Measurements from ENCODE around the gene RIMS1.

RIMS1 gene

GRCh38 chr6:72031471-72031870 is 145.1 kb downstream of the RIMS1 start:
- no peak overlapping the region for H3K27ac ChIP-seq
- TF ChIP-seq CTCF (conservative IDR thresholded peaks at IDR 0.05) = no peak

GRCh38 chr6:72032086-72032485 is 145.7 kb downstream of the RIMS1 start:
- no peak for TF ChIP-seq CTCF (conservative IDR thresholded peaks at IDR 0.05)
- H3K27ac ChIP-seq = no peak overlapping the region

- no peak overlapping the region for H3K27ac ChIP-seq
- no peak for TF ChIP-seq CTCF (conservative IDR thresholded peaks at IDR 0.05)
Observed at GRCh38 chr6:72035486-72035885, 149.1 kb downstream of the RIMS1 start.

- H3K27ac ChIP-seq = no peak overlapping the region
- TF ChIP-seq CTCF (conservative IDR thresholded peaks at IDR 0.05) = no peak
Observed at GRCh38 chr6:72035966-72036365, 149.6 kb downstream of the RIMS1 start.

GRCh38 chr6:72037006-72037405 is 150.7 kb downstream of the RIMS1 start:
- no peak for TF ChIP-seq CTCF (conservative IDR thresholded peaks at IDR 0.05)
- no peak overlapping the region for H3K27ac ChIP-seq

GRCh38 chr6:72040111-72040510 is 153.8 kb downstream of the RIMS1 start:
- no peak for TF ChIP-seq CTCF (conservative IDR thresholded peaks at IDR 0.05)
- no peak overlapping the region for H3K27ac ChIP-seq

GRCh38 chr6:72042088-72042487 is 155.7 kb downstream of the RIMS1 start:
- no peak overlapping the region for H3K27ac ChIP-seq
- TF ChIP-seq CTCF (conservative IDR thresholded peaks at IDR 0.05) = peak; percentile 58

- TF ChIP-seq CTCF (conservative IDR thresholded peaks at IDR 0.05) = no peak
- no peak overlapping the region for H3K27ac ChIP-seq
Observed at GRCh38 chr6:72048080-72048479, 161.7 kb downstream of the RIMS1 start.

All from VCaP (cell line).